ENCODE data around the gene ARSG.
A peak's percentile ranks its signal among the peaks of the same experiment; 100 is the strongest.

The ARSG gene

GRCh38 chr17:68379692-68380677, 88.7 kb downstream of the ARSG start:
- DNase-seq = no peak

GRCh38 chr17:68381076-68381900, 90.0 kb downstream of the ARSG start:
- DNase-seq = peak; percentile 98

- DNase-seq = peak; percentile 20
Measured at GRCh38 chr17:68382582-68383085, 91.3 kb downstream of the ARSG start.

- no peak for DNase-seq
Measured at GRCh38 chr17:68383120-68383442, 91.8 kb downstream of the ARSG start.

- peak; percentile 96 for DNase-seq
Measured at GRCh38 chr17:68383443-68384321, 92.4 kb downstream of the ARSG start.

- DNase-seq = no peak
Measured at GRCh38 chr17:68384471-68384870, 93.2 kb downstream of the ARSG start.

- DNase-seq = no peak
Measured at GRCh38 chr17:68384941-68385340, 93.6 kb downstream of the ARSG start.

GRCh38 chr17:68385490-68386215, 94.4 kb downstream of the ARSG start:
- DNase-seq = no peak

- no peak for DNase-seq
Measured at GRCh38 chr17:68387435-68388218, 96.3 kb downstream of the ARSG start.

GRCh38 chr17:68389041-68389440, 97.7 kb downstream of the ARSG start:
- DNase-seq = no peak

- no peak for DNase-seq
Measured at GRCh38 chr17:68390888-68391545, 99.7 kb downstream of the ARSG start.

GRCh38 chr17:68391561-68392268, 100.4 kb downstream of the ARSG start:
- DNase-seq = no peak

GRCh38 chr17:68394608-68395331, 103.5 kb downstream of the ARSG start:
- no peak for DNase-seq

- DNase-seq = no peak
Measured at GRCh38 chr17:68396226-68397107, 105.2 kb downstream of the ARSG start.

- no peak for DNase-seq
Measured at GRCh38 chr17:68397108-68397536, 105.8 kb downstream of the ARSG start.

GRCh38 chr17:68398691-68399637, 107.7 kb downstream of the ARSG start:
- DNase-seq = peak; percentile 84
